ENCODE data around the gene SLC25A45.
A peak's percentile ranks its signal among the peaks of the same experiment; 100 is the strongest.
"Not testable (repeated sequence)": the region's sequence is repeated elsewhere in the genome, so short reads cannot be mapped to it uniquely, and the experiment has no call there.

The SLC25A45 gene

GRCh38 chr11:65421794-65422632 is 39.6 kb upstream of the SLC25A45 start:
- DNase-seq: peak; percentile 79 to 97 (median 85)

- DNase-seq: peak; percentile 68 to 96 (median 82)
Observed at GRCh38 chr11:65420979-65421793, 38.7 kb upstream of the SLC25A45 start.

- DNase-seq: peak in 1 of 5 donors; percentile 36
Observed at GRCh38 chr11:65420506-65420905, 38.1 kb upstream of the SLC25A45 start.

GRCh38 chr11:65419772-65420481 is 37.5 kb upstream of the SLC25A45 start:
- DNase-seq: peak; percentile 40 to 86 (median 52)

GRCh38 chr11:65419460-65419771 is 37.0 kb upstream of the SLC25A45 start:
- DNase-seq: no peak

- DNase-seq: peak; percentile 51 to 97 (median 64)
Observed at GRCh38 chr11:65418681-65419459, 36.4 kb upstream of the SLC25A45 start.

- DNase-seq: no peak
Observed at GRCh38 chr11:65418431-65418680, 35.9 kb upstream of the SLC25A45 start.

- peak in 1 of 5 donors; percentile 55 for DNase-seq
Observed at GRCh38 chr11:65417702-65418430, 35.4 kb upstream of the SLC25A45 start.

GRCh38 chr11:65416841-65417701 is 34.6 kb upstream of the SLC25A45 start:
- peak in 1 of 5 donors; percentile 36 for DNase-seq

- peak; percentile 81 to 90 (median 87) for DNase-seq
Observed at GRCh38 chr11:65416341-65416824, 33.9 kb upstream of the SLC25A45 start.

GRCh38 chr11:65415499-65416340 is 33.3 kb upstream of the SLC25A45 start:
- no peak for DNase-seq

GRCh38 chr11:65414776-65415498 is 32.5 kb upstream of the SLC25A45 start:
- DNase-seq: no peak

- not testable (repeated sequence) for DNase-seq
Observed at GRCh38 chr11:65413077-65413664, 30.7 kb upstream of the SLC25A45 start.

GRCh38 chr11:65412271-65413076 is 30.0 kb upstream of the SLC25A45 start:
- DNase-seq: peak in 1 of 5 donors; percentile 9

GRCh38 chr11:65411681-65412070 is 29.2 kb upstream of the SLC25A45 start:
- no peak for DNase-seq

GRCh38 chr11:65410936-65411680 is 28.7 kb upstream of the SLC25A45 start:
- DNase-seq: no peak
